Measurements from ENCODE around the gene LRCH4. TPM values are rescaled to one million over a fixed set of nuclear protein-coding genes. Genes with fewer than 3 reads are reported as not detected.

Gene LRCH4
- total RNA-seq, 1 experiment from 2014 or later = 66.4 TPM

GRCh38 chr7:100623951-100624824 lies 38.3 kb upstream of the LRCH4 start:
- Histone ChIP-seq H3K36me3 (ENCODE audit: control insufficient read depth, insufficient read depth, low read length) (no peaks in the 10 kb centered on the region; the same call in 1 of the 2 replicates), H3K9me3 (ENCODE audit: control insufficient read depth, insufficient read depth, low read depth, low read length) (no peaks in the 10 kb centered on the region), H3K4me3 (ENCODE audit: low read depth in 2 of 2, low read length in 2 of 2) (no peak overlapping the region), H3K27me3 (ENCODE audit: control insufficient read depth, insufficient read depth, low read length) (no peaks in the 10 kb centered on the region), H3K4me1 (ENCODE audit: control insufficient read depth, insufficient read depth, low read length) (no peaks in the 10 kb centered on the region), H3K27ac (ENCODE audit: low read length) (no peak overlapping the region)
- intact Hi-C loops (cut with micrococcal nuclease; ENCODE audit: unreplicated experiment) = no loop called here
- TF ChIP-seq REST (IDR thresholded peaks at IDR 0.05; ENCODE audit: insufficient read depth in 1 of 2, low read depth in 2 of 2, low read length in 1 of 2) = no peak
- TF ChIP-seq POLR2AphosphoS5 (IDR thresholded peaks at IDR 0.05; ENCODE audit: low read depth, low read length) = no peak
- TF ChIP-seq TCF7L2 (IDR thresholded peaks at IDR 0.05; ENCODE audit: low read depth, low read length) = no peak
- no peak for TF ChIP-seq CTCF (IDR thresholded peaks at IDR 0.05)
- TF ChIP-seq SIN3A (IDR thresholded peaks at IDR 0.05; ENCODE audit: borderline replicate concordance, insufficient read depth, low read depth, low read length) = no peak
- in situ Hi-C loops (cut with HindIII; ENCODE audit: low pct_unique_long_range_greater_than_20kb, low sequenced_read_pairs) = no loop called here
- BruUV-seq (replicated peaks) = no TSS peak
- ChIA-PET CTCF (no interaction called here), POLR2A (interaction anchor here (0.6 kb wide), 1 partner anchor 593 kb away, joined by 10 read pairs; the partner anchor contains the start of gene PLOD3)
- no peak for ATAC-seq
- no peak for DNase-seq (ENCODE audit: low read depth, low spot score)

- H3K4me1 ChIP-seq (ENCODE audit: control insufficient read depth, insufficient read depth, low read length) = no peaks in the 10 kb centered on the region
- ChIA-PET CTCF (no interaction called here), POLR2A (interaction anchor here (0.6 kb wide), 1 partner anchor 19 kb away, joined by 4 read pairs; the partner anchor contains the start of gene PCOLCE)
- no peaks in the 10 kb centered on the region for H3K9me3 ChIP-seq (ENCODE audit: control insufficient read depth, insufficient read depth, low read depth, low read length)
- H3K27ac ChIP-seq (ENCODE audit: low read length) = no peak overlapping the region
- H3K4me3 ChIP-seq (ENCODE audit: low read depth in 2 of 2, low read length in 2 of 2) = no peak overlapping the region
- in situ Hi-C loops (cut with HindIII; ENCODE audit: low pct_unique_long_range_greater_than_20kb, low sequenced_read_pairs) (no loop called here), intact Hi-C loops (cut with micrococcal nuclease; ENCODE audit: unreplicated experiment) (no loop called here)
- DNase-seq (ENCODE audit: low read depth, low spot score) (no peak), ATAC-seq (no peak)
- TF ChIP-seq SIN3A (IDR thresholded peaks at IDR 0.05; ENCODE audit: borderline replicate concordance, insufficient read depth, low read depth, low read length) (no peak), POLR2AphosphoS5 (IDR thresholded peaks at IDR 0.05; ENCODE audit: low read depth, low read length) (no peak), CTCF (IDR thresholded peaks at IDR 0.05) (no peak), REST (IDR thresholded peaks at IDR 0.05; ENCODE audit: insufficient read depth in 1 of 2, low read depth in 2 of 2, low read length in 1 of 2) (no peak), TCF7L2 (IDR thresholded peaks at IDR 0.05; ENCODE audit: low read depth, low read length) (no peak)
- H3K36me3 ChIP-seq (ENCODE audit: control insufficient read depth, insufficient read depth, low read length) = no peaks in the 10 kb centered on the region
- no peaks in the 10 kb centered on the region for H3K27me3 ChIP-seq (ENCODE audit: control insufficient read depth, insufficient read depth, low read length)
- BruUV-seq (replicated peaks) = no TSS peak
These were observed 35.6 kb upstream of the LRCH4 start for GRCh38 chr7:100621554-100621953.
